ENCODE data around the gene PLD1.
"Not testable (repeated sequence)": the region's sequence is repeated elsewhere in the genome, so short reads cannot be mapped to it uniquely, and the experiment has no call there.

Gene PLD1

DNA sequence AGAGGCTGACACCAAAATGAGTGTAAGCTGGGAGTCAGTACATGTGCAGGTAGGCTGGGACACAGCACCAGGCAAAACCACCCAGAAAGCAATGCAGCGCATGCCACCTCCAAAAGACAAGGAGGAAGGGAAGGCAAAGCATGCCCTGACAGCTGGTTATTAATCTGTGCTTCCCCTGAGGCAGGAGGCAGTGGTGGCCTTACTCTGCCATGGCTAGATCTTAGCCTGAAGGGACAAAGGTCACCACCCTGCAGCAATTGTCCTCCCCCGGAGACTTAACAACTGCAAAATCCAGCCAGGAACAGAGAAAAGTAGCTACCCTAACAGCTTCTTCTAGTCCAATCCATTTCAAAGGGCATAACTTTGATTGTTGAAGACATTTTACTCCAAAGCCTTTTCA, 73.7 kb downstream of the PLD1 start:
- DNase-seq: no peak

DNA sequence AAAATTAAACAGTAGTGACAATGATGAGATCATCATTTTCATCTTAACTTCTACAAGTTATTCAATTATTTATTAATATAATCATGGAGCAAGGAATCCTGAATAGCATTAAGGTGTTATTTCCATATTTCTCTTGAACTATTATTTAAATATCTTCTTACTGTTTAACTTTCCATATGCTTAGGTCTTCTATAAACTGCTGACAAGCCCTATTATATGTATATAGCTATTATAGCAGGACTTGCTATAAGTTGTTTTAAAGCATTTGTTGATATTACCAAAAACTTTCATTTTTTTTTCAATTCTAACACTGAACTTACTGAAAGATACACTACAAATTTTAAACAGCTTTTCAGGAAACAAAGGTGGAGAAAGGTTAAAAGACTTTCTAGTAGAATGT, 76.7 kb downstream of the PLD1 start:
- DNase-seq: no peak

DNA sequence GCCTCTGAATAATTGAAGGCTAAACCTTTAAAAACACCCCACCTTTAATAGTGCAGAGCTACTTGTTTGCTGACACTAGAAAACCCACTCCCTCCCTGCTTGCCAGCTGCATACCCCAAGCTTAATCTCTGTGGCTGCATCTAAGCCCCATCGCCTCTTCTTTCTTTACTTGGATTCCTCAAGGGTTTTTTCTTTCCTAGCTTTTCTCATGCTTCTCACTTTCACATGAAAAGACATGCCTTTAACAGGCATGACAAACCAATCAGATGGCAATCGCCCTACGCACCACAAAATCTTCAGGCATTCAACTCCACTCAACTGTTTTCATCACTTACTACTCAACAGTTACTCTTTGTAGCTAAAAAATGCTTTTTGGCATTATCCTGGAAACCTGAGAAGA, 77.5 kb downstream of the PLD1 start:
- no peak for DNase-seq

DNA sequence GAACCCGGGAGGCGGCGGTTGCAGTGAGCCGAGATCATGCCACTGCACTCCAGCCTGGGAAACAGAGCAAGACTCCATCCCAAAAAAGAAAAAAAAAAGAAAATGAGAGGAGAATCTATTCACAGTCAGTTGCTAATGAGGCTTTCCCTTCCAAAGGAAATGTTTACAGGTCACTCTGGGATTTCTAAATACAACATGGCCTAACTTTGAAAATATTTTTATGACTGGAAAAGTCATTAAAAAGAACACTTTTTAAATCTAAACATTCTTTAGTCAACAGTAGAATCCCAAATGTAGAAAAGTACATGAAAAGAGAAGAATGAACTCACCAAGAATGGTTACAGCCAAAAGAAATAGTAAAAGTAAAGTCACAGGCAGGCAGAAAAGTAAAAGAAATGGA, 78.6 kb downstream of the PLD1 start:
- DNase-seq: no peak

DNA sequence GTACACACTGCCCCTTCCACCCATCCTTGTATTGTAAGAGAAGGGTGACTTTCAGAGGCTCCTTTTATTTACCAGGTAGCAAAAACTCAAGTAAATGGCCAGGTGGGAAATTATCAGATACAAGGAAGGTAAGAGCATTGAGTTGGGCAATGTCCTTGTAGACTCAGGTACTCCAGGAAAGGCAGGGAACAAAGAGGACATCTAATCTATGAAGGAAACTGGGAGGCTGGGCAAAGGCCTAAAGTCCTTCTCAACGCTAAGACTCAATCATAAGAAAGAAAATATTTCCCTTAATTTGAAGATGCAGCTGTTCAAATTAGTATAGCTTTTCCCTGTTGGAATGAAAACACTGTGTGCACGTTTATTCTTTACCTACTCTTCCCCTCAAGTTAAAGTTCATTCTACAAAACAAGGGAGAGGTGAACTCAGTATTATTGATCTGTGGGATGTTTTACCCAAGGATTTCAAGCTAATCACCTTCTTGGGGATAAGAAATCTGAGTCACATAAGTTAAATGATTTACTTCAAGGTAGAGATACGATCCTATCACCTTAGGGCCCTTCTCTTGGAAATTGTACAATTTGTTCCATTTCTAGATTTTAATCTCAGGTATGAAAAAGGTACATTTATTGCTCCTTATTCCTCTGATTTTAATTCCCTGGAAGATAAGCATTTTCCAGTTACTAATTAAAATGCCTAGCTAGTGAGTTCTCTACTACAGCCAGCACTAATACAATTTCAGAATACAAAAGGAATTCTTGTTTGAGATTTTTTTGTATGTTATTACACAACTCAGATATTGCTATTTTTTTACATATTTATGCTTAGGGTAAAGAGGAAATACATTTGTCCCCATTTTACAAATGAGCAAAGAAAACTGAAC, 80.6 kb downstream of the PLD1 start:
- DNase-seq: no peak

DNA sequence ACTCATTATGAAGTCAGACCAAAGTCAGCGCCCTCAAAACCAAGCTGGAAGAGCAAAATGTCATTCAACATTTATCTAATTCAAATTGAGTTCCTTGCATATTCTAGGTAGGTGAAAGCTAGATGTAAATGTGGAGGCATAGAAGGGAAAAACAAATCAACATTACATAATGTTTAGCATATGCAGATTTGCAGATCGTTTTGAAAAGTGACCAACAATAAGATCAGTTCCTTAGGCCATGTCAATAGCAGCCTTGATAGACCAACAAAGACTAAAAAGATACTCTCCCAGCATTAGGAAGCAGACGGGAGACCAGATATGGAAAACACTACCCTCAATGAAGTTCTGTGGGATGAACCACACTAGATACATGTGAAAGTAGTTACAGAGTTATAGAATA, 83.0 kb downstream of the PLD1 start:
- DNase-seq: no peak

DNA sequence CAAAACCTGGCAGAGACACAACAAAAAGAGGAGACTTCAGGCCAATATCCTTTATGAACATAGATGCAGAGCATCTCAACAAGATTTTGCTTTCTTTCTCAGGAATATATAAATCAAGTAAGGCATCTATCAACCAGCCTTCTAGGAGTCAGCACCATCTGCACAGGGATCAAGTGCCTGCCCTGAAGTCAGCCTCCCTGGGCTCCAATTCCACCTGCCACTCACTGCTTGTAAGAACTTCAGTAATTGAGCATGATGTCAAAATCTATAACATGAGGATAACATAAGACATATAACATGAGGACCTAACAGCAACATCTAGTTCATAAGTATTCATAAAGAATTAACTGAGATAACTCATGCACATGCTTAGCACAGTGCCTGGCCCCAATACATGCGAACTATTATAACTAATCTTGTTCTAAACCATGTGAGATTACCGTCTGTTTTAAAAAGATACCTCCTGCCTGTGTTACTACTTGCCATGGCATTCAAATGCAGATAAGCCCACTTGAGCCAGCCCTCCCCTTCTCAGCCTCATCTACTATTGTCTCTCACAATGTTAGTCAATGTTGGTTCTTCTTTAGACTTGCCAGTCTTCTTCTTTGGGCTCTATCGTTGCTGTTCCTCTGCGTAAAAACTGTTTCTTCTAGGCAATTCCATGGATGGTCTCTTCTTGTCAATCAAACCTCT, 91.6 kb downstream of the PLD1 start:
- DNase-seq: no peak

DNA sequence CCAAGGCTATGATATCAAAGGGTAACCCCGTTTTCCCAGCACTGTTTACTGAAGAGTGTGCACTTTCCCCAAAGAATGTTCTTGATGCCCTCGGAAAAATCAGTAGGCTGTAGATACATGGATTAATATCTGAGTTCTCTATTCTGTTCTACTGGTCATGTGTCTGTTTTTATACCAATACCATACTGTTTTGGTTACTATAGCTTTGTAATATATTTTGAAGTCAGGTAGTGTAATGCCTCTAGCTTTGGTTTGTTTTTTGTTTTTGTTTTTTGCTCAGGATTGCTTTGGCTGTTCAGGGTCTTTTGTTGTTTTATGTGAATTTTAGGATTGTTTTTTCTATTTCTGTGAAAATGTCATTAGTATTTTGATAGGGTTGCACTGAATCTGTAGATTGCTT, 95.1 kb downstream of the PLD1 start:
- DNase-seq: no peak

DNA sequence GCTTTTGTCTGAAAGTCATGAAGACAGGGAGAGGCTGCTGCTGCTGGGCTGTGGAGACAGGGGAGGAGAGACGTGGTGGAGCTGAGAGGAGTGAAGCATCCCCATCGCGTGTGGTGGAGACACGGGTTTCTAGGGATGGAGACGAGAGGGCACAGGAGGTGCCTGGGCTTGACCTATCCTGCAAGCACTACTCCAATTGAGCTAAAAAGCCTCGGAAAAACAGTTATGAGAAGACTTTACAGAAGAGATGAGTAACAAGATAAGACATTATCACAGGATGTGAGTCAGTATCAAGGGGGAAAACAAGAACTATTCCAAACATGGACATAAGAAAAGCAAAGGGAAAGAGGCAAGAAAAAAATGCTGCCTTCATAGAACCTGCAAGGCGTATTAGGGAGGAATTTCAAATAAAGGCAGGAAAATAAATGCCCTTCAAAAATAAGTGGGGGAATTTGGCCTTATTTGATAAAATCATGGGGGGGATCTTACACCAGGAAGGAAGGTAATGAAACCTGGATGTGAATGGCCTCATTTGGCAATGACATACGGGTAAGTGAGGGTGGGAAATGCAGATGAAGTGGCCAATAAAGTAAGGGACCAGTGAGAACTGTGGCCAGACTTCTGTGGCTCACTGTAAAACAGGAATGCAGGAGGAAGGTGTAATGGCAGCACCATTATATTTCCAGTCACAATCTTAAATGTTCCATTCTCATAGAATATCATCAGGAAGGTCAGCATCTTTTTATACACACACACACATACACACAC, 97.9 kb downstream of the PLD1 start:
- no peak for DNase-seq

DNA sequence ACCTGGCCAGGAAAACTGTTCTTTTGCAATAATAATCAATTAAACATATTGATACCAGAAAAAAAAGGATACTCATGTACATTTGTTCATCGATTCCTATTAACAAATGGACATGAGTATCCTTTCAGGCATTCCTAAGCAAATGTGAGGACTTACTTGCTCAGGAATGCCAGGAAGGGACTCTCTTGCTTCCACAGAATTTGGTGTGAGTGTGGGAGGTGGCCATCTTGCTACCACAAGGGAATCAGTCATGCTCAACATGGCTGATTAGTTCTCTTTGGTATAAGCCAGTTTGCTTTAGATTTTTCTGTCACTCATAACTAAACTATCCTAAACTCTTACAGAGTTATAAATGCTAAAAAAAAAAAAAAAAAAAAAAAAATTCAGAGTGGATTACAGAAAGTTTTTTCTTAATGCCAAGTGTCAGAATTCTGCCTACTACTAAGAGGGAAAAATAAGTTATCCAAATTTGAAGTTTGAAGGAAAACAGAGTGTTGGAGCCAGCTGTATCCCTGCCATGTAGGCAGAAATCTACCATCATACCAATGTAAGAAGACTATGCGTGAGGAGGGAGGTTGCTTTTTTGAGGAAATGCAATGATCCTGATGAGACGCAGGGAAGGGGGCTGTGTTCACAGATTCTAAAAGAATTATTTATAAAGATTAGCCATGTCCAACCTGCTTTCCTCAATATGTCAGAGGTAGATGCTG, 98.7 kb downstream of the PLD1 start:
- no peak for DNase-seq

DNA sequence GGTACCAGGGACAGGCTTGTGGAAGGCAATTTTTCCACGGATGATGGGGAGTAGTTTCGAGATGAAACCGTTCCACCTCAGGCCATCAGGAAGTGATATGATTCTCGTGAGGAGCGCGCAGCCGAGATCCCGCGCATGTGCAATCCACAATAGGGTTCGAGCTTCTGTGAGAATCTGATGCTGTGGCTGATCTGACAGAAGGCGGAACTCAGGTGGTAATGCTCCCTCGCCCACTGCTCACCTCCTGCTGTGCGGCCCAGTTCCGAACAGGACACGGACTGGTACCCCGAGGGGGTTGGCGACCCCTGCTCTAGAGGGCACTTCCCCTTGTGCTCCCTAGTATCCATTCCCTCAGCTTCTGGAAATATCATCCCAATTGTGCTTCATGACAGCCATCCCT, 99.9 kb downstream of the PLD1 start:
- DNase-seq: no peak

DNA sequence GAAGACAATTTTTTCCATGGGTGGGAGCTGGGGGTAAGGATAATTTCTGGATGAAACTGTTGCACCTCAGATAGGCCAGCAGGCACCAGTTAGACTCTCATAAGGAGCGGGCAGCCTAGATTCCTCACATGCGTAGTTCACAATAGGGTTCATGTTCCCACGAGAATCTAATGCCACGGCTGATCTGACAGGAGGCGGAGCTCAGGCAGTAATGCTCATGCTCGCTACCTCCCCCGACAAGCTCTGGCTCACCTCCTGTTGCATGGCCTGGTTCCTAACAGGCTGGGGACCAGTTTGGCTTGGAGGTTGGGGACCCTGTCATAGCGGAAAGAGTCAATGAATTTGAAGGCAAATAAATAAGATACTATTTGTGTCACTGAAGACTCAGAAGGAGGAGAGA, 105.5 kb downstream of the PLD1 start:
- DNase-seq: no peak

DNA sequence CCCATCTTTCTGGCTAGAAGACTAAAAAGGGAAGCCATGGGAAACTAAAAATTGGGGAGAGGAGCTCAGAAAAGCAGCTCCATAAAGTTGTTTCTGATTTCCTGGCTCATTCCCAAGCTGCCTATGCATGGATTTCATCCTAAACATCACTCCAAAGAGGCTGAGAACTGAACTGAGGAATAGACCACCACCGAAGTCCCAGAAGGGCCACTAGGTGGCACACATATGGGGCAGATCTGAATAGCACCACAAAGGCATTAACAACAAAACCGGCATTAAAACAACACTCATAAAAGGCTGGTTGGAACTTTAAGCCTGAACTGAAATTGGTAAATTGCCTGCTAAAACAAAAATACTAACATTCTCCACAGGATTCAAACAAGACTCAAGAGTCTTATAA, 106.3 kb downstream of the PLD1 start:
- DNase-seq: no peak

DNA sequence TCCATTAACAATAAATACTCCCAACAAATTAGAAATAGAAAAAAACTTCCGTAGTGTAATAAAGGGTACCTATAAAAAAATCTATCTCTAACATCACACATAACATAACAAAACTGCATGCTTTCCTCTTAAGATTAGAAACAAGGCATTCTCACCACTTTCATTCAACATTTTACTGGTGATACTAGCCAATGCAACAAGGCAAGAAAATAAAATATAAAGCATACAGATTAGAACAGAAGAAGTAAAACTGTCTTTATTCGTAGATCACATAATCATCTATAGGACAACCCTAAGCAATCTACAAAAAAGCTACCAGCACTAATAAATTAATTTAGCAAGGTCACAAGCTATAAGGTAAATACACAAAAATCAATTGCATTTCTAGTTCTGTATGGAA, 107.1 kb downstream of the PLD1 start:
- DNase-seq: no peak

DNA sequence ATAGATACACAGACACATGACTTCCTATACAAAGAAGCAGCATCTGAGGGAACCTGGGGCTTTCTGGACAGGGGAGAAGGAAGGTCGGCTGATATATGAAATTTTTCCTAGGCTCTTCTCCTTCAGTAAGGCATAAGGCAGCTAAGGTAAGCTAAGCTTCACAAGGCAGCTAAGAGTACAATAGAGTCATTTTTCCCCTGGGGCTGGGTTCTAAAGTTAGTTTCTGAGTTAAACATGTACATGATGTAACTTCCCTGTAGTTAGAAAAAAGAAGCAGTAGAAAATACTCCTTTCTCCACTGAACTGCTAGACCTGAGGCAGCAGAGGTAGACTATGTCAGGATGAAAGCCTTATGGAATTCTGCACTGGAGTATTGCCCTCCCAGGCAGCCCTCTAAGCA, 109.6 kb downstream of the PLD1 start:
- DNase-seq: no peak

DNA sequence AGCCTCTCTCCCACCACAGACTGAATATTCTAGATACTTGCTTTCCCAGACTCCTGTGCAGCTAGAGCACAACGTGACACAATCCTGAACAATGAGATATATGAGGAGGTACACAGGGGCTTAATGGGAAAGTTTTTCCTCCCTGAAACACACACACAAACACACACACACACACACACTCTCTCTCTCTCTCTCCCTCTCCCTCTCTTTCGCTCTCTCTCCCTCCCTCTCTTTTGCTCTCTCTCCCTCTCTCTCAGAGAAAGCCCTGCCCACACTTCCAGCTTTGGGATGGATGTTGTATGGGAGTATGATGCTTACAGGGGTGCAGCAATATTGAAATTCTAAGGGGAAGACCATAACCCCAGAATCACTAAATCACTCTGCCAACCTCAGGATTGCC, 110.1 kb downstream of the PLD1 start:
- DNase-seq: no peak

DNA sequence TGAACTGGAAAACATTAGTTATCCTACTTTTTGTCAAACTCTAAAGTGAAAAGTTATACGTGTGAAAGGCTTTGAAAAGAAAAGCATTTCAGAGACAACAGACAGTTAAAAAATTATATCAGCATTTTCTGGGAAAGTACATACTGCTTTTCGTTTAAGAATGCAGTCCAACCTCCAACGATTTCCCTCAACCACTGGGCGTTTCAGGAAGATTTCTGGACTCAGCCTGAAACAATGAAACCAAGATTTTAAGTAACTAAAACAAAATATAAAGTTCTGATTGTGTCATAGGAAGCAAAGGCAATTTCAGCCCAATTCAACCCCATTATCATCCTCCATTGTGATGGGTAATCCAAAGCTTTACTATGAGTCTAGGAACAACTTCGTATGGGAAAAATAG, 110.7 kb downstream of the PLD1 start:
- DNase-seq: no peak

DNA sequence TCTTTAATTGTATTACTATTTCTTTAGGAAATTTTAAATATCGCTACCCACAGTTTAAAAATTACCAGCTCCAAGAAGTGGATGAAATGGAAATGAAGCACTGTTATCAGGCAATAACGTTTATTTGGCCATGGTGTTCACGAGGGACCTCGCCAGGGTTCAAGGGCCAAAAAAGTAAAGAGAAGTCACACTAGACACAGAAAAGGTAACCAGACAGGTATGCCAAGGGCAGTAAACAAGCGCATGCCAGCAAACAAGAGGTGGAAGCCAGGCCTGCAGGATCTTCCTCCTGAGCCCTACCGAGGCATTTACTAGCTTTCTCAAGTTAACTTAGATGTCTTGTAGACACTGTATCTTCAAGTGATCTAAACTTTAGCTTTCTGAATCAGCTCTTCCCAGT, 113.5 kb downstream of the PLD1 start:
- DNase-seq: no peak

DNA sequence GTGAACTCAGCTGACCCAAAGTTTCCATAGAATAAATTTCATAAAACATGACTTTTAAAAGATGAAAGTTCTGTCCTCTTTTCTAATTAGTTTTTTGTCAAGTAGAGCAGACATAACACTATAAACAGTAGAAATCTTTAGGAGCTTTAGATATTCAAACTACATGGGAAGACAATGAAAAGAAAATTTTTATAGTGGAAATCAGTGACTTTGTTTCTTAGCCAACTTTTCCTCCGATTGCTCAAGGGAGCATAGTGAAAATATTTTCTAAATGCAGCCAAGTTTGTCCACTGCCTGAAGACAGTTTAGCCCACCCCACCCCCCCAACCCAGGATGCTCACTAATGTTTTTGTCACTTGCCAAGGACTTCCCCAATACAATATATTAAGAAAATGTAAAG, 114.9 kb downstream of the PLD1 start:
- no peak for DNase-seq

DNA sequence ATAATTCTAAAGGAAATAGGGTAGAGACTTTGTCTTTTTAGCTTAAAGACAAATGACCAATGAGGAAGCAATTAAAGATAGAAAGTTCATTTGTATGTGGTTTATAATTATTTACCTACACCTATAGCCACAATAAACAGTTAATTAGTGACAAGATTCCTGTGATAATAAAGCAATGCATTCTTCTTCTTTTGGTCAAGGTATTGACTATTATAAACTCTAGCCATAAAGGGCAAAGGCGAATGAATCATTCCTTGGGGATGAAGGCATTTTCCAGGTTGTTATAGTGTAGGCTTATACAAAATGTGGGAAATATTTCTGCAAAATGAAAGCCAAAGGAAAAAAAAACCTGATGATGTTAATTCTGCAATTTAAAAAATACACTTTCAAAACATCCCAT, 115.4 kb downstream of the PLD1 start:
- no peak for DNase-seq

DNA sequence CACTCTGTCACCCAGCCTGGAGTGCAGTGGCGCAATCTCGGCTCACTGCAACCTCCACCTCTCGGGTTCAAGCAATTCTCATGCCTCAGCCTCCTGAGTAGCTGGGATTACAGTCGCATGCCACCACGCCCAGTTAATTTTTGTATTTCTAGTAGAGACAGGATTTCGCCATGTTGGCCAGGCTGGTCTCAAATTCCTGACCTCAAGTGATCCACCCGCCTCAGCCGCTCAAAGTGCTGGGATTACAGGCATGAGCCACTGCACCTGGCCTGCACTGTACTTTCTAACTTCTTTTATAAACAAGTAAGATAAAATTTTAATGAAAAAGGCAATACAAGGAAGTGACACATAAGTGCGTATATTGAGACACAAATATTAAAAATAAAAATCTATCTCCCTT, 117.7 kb downstream of the PLD1 start:
- DNase-seq: not testable (repeated sequence)

DNA sequence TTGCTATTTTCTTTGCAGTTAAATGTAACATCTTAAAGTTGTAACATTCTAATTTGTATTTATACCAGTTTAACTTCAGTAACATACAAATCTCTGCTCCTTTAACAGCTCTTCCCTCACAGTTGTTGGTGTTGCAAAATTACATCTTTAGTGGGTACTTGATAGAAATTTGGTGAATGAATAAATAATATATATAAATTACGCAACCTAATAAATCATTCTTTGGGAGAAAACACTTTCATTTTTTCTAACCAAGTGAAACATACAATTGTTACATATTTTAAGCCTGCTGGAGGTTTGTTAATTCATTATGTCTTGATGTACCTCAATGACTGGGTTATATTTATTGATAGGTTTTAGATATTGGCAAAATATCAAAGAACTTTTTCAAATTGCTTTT, 118.8 kb downstream of the PLD1 start:
- DNase-seq: no peak

DNA sequence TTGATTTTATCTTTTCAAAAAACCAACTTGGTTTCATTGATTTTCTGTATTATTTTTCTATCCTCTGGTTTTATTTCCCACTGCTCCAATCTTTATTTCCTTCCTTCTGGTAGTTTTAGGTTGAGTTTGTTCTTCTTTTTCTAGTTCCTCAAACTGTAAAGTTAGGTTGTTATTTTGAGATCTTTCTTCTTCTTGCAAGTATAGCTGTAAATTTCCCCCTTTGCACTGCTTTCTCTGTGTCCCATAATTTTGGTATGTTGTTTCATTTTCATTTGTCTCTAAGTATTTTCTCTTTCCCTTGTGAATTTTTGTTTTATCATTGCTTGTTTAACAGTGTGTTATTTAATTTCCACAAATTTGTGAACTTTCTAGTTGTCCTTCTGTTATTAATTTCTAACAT, 120.0 kb downstream of the PLD1 start:
- DNase-seq: no peak
